Astrocyte of the spinal cord (primary cell): ENCODE measurements around the gene MACROD2.

ENCODE experiments used
- DNase-seq: peaks from one replicate; pipeline ENCODE4 v3.0.0; 2011; ENCODE audit warnings: low read depth, low spot score
- H3K4me3 ChIP-seq: 2 replicates; pipeline ENCODE4 v1.5.1; 2011; ENCODE audit warnings: low read depth, mild to moderate bottlenecking, low read length, moderate library complexity
- CTCF ChIP-seq: IDR thresholded peaks from 2 replicates; pipeline ENCODE4 v1.5.1; 2012; ENCODE audit warnings: low read depth, mild to moderate bottlenecking, low read length, inconsistent platforms
- in situ Hi-C: cut with HindIII; loops from 2 replicates; pipeline ENCODE4 v1.10.0; 2017; ENCODE audit warnings: low sequenced_read_pairs

The MACROD2 gene

DNA sequence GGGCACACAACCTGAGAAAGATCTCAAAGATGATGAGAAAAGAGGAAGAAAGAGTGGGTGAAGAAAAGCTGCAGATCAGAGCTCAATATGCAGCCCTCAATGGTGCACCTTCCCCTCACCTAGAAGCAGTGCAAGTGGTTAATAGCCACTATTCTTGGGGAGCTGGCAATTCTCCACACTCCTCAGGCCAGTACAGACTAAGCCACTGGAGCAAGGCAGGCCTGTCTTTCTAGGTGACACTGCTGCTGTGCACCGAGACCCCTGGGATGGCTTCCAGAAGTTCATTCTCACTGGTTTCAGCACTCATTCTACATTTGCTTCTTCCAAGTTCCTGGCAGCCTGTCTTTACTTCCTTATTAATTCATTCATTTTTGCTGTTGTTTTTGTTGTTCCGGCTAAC lies 1604.6 kb downstream of the MACROD2 start:
- in situ Hi-C loops: no loop called here
- H3K4me3 ChIP-seq: no peak overlapping the region
- DNase-seq: no peak
- TF ChIP-seq CTCF: no peak

- DNase-seq: no peak
- TF ChIP-seq CTCF: no peak
- in situ Hi-C loops: no loop called here
- H3K4me3 ChIP-seq: no peak overlapping the region
These were observed 1605.2 kb downstream of the MACROD2 start for GRCh38 chr20:15600565-15600964.

GRCh38 chr20:15603506-15603905 lies 1608.2 kb downstream of the MACROD2 start:
- in situ Hi-C loops: no loop called here
- no peak for DNase-seq
- H3K4me3 ChIP-seq: no peak overlapping the region

GRCh38 chr20:15603978-15604805 lies 1608.9 kb downstream of the MACROD2 start:
- in situ Hi-C loops: no loop called here
- TF ChIP-seq CTCF: no peak
- no peak overlapping the region for H3K4me3 ChIP-seq
- no peak for DNase-seq

More at GRCh38 chr20:15603506-15603905, 1608.2 kb downstream of the MACROD2 start:
- TF ChIP-seq CTCF: no peak

DNA sequence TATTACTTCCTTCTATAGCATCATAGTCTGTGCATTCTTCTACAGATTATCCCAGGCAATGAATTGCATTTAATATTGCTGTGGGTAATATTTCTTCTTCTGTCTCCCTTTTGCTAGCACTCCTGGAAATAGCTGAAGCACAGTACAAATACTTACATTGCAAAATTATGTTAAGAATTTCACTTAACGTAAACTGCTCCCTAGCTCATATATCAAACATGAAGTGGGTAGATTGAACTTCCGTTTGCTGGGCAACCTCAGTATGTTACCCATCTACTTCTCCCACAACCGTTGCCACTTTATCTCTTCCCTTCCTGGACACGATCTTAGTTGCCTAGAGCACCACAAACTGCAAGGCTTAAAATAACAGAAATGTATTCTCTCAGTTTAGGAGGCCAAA lies 1614.6 kb downstream of the MACROD2 start:
- DNase-seq: no peak
- in situ Hi-C loops: no loop called here
- H3K4me3 ChIP-seq: no peak overlapping the region
- TF ChIP-seq CTCF: no peak

DNA sequence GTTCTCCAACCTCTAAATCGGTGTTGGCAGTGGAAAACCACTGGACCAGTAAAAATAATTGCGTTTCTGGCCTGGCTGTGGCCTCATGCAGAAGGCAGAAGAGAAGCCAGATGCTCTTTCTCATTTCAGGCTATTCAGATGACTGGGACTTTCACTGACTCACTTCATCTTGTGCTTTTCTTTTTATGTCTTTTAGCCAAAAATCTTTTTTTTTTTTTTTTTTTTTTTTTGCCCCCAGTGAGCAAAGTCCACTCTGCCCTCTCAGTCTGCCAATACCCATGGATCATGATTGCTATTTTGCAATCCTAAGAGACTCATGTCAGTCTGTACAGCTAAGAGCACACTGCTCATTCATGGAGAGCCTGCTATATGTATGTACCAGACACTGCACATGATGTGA lies 1615.5 kb downstream of the MACROD2 start:
- no peak for DNase-seq
- in situ Hi-C loops: no loop called here
- no peak overlapping the region for H3K4me3 ChIP-seq
- TF ChIP-seq CTCF: no peak
